Esophagus squamous epithelium (tissue), 5 donors: Measurements from ENCODE around the gene ODC1. TPM values are rescaled to one million over a fixed set of nuclear protein-coding genes. Genes with fewer than 3 reads are reported as not detected.
A peak's percentile ranks its signal among the peaks of the same experiment; 100 is the strongest.

Experiments used
- DNase-seq: peaks from one replicate; lab custom pipeline; 2025; lab: John Stamatoyannopoulos, UW
- H3K27ac ChIP-seq, 4 donors: fragments of 200-600 bp; sonication (generic); one replicate each; pipeline ENCODE4 v1.5.1; 2016 to 2019; ENCODE audit warnings: mild to moderate bottlenecking in 1 of 4
- H3K27me3 ChIP-seq, 4 donors: fragments of 200-600 bp; sonication (generic); 1 replicate in 3 of 4; 2 replicates in 1 of 4; pipeline versions ENCODE4 v1.5.1 to v1.6.0; 2017 to 2021; ENCODE audit warnings: antibody characterized with exemption in 1 of 4
- H3K36me3 ChIP-seq, 3 donors: fragments of 200-600 bp; sonication (generic); one replicate each; pipeline ENCODE4 v1.5.1; 2016 to 2019
- H3K4me1 ChIP-seq, 3 donors: fragments of 200-600 bp; sonication (generic); one replicate each; pipeline ENCODE4 v1.5.1; 2017 to 2019
- H3K4me3 ChIP-seq, 4 donors: fragments of 200-600 bp; sonication (generic); 1 replicate in 3 of 4; 2 replicates in 1 of 4; pipeline ENCODE4 v1.5.1; 2016 to 2019; ENCODE audit warnings: mild to moderate bottlenecking in 2 of 4, moderate library complexity in 1 of 4
- H3K9me3 ChIP-seq, 3 donors: fragments of 200-600 bp; sonication (generic); one replicate each; pipeline ENCODE4 v1.5.1; 2016 to 2019
- CTCF ChIP-seq, 6 experiments: fragments of 450-650 bp in 4 of 6; fragments of 200-600 bp in 2 of 6; sonication (generic) in 2 of 6; IDR thresholded peaks; one replicate each; pipeline ENCODE4 v1.5.1; 2016 to 2019; ENCODE audit warnings: antibody characterized with exemption in 6 of 6, mild to moderate bottlenecking in 4 of 6, moderate library complexity in 4 of 6
- POLR2A ChIP-seq, 4 donors: fragments of 450-650 bp; IDR thresholded peaks; one replicate each; pipeline ENCODE4 v1.6.1; 2017; ENCODE audit warnings: antibody characterized with exemption in 4 of 4, mild to moderate bottlenecking in 4 of 4, moderate library complexity in 3 of 4
- WGBS, 2 donors: methylation state at CpG; one replicate each; pipeline ENCODE4 v1.1.5; 2018; 5-methylcytosine and 5-hydroxymethylcytosine counted together
- intact Hi-C: fragments of 100-400 bp; cut with DNase I; formaldehyde crosslinking; loops from one replicate; pipeline ENCODE4 v1.15.0; 2022
- total RNA-seq, 4 donors: library from RNA; depleted of rRNA; stranded (reverse); fragments of >200 nt; gene quantifications; one replicate each; pipeline ENCODE4 v1.1.0, GENCODE V29; 2016
- donor health status: DM: yes; HTN: yes; CAD: no.

ODC1 gene
- total RNA-seq, 4 donors from 2014 or later: 14.9 to 66.8 (median 26.3) TPM

GRCh38 chr2:10402062-10402585, 46.0 kb downstream of the ODC1 start:
- Histone ChIP-seq H3K27me3 (no peaks in the 10 kb centered on the region), H3K27ac (peak overlapping the region in 1 of 4 donors; percentile 73), H3K4me3 (no peak overlapping the region), H3K4me1 (peaks cover 26 to 75% (median 44%) of the 10 kb centered on the region in 3 donors), H3K9me3 (no peaks in the 10 kb centered on the region), H3K36me3 (peaks cover 0 to 9% (median 0%) of the 10 kb centered on the region in 3 donors)
- 71 to 75% methylated on average over 7 to 11 of the region's 14 CpGs for WGBS, 2 donors
- intact Hi-C loops: no loop called here
- no peak for DNase-seq
- TF ChIP-seq CTCF (IDR thresholded peaks at IDR 0.05) (no peak), POLR2A (IDR thresholded peaks at IDR 0.05) (no peak)

DNA sequence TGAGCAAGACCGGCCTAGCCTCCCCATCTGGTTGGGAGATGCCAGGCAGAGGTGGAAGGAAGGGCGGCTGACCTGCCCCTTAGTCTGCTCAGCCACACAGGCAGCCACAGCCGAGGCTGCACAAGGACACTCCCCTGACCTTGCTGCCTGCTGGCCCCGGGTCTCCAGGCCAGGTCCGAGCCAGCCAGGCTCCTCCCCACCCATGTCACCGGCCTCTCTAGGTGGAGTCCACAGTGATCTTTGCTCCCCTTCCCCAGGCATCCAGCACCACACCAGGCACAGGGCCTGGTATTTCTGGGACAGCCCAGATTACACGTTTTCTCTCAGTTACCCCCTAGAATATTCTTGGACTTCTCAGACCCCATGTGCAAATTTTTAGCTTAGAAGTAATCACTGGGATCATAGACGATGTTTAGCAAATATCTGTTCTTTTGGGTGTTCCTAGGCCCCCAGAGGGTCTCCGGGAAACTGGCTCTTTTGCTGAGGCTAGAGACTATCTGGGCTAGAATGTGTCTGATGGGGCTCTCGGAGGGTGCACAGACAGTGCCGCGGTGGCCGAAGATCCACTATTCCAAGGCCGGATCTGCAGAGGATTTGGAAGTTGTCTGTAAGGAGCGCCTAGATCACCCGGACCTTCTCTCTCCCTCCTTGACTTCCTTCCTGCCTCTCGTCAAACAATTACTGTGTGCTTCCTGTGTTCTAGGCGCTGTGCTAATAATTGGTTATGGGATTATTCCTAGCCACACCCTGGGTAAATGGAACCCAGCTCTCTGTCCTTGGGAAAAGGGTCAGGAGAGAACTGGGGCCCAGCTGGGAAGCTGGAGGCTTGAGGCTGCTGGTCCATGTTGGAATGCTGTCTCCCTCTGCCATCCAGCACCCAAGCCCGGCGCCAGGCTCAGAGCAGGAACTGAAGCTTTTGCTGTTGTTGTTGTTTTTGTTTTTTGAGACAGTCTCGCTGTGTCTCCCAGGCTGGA, 46.9 kb downstream of the ODC1 start:
- no peak for TF ChIP-seq CTCF (IDR thresholded peaks at IDR 0.05)
- TF ChIP-seq POLR2A (IDR thresholded peaks at IDR 0.05): no peak
- Histone ChIP-seq H3K4me3 (no peak overlapping the region), H3K9me3 (no peaks in the 10 kb centered on the region), H3K27ac (peak overlapping the region in 3 of 4 donors; percentile 19 to 73 (median 63)), H3K36me3 (peaks cover 0 to 9% (median 0%) of the 10 kb centered on the region in 3 donors), H3K4me1 (peaks cover 26 to 68% (median 35%) of the 10 kb centered on the region in 3 donors), H3K27me3 (no peaks in the 10 kb centered on the region)
- intact Hi-C loops: no loop called here
- DNase-seq: no peak
- WGBS, 2 donors: 78 to 88% methylated on average over 10 to 18 of the region's 21 CpGs

DNA sequence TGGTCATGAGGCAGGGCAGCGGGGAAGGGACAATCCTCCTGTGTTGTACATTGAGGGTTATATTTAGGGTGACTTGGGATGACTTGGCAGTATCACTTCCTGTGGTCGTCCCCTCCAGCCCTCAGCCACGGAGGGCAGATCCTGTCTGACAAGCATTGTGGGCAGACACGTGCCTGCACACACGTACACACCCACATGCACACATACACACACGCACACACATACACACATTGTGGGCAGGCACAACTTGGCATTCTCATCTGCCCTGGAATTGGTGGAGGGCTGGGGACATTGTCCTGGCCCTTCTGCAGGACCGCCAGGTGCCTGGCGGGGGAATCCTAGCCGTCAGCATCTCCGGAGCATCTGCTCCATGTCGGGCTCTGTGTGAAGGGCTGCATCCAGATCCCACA, 47.6 kb downstream of the ODC1 start:
- 73 to 86% methylated on average over 6 of the region's 11 CpGs for WGBS, 2 donors
- H3K4me1 ChIP-seq: peaks cover 24 to 62% (median 28%) of the 10 kb centered on the region in 3 donors
- no peak for DNase-seq

DNA sequence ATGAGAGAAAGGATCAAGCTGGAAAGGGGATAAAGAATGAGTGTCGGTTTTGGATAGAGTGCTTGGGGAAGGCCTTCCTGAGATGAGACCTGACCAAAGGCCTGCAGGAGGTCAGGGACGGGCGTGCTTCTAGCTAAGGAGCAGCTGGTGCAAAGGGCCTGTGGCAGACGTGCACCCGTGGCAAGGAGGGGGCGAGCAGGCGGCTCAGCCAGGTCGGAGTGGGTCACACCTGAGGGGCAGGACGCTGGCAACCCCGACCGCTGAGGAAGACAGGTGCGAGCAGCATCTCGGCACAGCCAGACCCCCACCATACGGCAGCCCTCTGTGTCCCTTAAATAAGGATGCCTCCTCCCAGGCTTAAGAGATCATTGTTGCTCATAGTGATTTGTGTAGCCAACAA, 48.1 kb downstream of the ODC1 start:
- H3K9me3 ChIP-seq: no peaks in the 10 kb centered on the region
- no peak for DNase-seq
- peak overlapping the region in 2 of 4 donors; percentile 63 to 73 for H3K27ac ChIP-seq
- H3K4me1 ChIP-seq: peaks cover 19 to 56% (median 23%) of the 10 kb centered on the region in 3 donors
- no peaks in the 10 kb centered on the region for H3K27me3 ChIP-seq
- intact Hi-C loops: no loop called here
- no peak for TF ChIP-seq POLR2A (IDR thresholded peaks at IDR 0.05)
- no peak for TF ChIP-seq CTCF (IDR thresholded peaks at IDR 0.05)
- peaks cover 0 to 9% (median 0%) of the 10 kb centered on the region in 3 donors for H3K36me3 ChIP-seq
- 91 to 96% methylated on average over 13 to 14 of the region's 14 CpGs for WGBS, 2 donors
- H3K4me3 ChIP-seq: no peak overlapping the region

More for the DNA sequence above, 47.6 kb downstream of the ODC1 start:
- peaks cover 0 to 9% (median 0%) of the 10 kb centered on the region in 3 donors for H3K36me3 ChIP-seq
- intact Hi-C loops: no loop called here
- no peaks in the 10 kb centered on the region for H3K27me3 ChIP-seq
- H3K27ac ChIP-seq: peak overlapping the region in 2 of 4 donors; percentile 63 to 73
- no peaks in the 10 kb centered on the region for H3K9me3 ChIP-seq
- no peak for TF ChIP-seq POLR2A (IDR thresholded peaks at IDR 0.05)
- TF ChIP-seq CTCF (IDR thresholded peaks at IDR 0.05): no peak
- H3K4me3 ChIP-seq: no peak overlapping the region

- Histone ChIP-seq H3K36me3 (peaks cover 0 to 9% (median 0%) of the 10 kb centered on the region in 3 donors), H3K27ac (no peak overlapping the region), H3K27me3 (no peaks in the 10 kb centered on the region), H3K9me3 (no peaks in the 10 kb centered on the region), H3K4me3 (no peak overlapping the region), H3K4me1 (peaks cover 12 to 49% (median 17%) of the 10 kb centered on the region in 3 donors)
- WGBS, 2 donors: 48 to 100% methylated on average over 1 to 4 of the region's 16 CpGs
- intact Hi-C loops: no loop called here
- TF ChIP-seq POLR2A (IDR thresholded peaks at IDR 0.05) (no peak), CTCF (IDR thresholded peaks at IDR 0.05) (no peak)
- no peak for DNase-seq
These were observed 48.8 kb downstream of the ODC1 start for GRCh38 chr2:10399358-10399757.
